GM12878 (cell line): ENCODE results near the gene PHEX. TPM values are rescaled to one million over a fixed set of nuclear protein-coding genes. Genes with fewer than 3 reads are reported as not detected.

Source experiments
- ATAC-seq: fragments of 200-7000 bp; cut with Tn5 transposase; 3 replicates; pipeline ENCODE4 v1.9.1; 2020; ENCODE audit warnings: mild to moderate bottlenecking, moderate library complexity
- BruUV-seq: library from RNA; stranded (reverse); fragments of 400-500 nt; replicated peaks from 2 replicates; lab custom pipeline; 2021; lab: Mats Ljungman, UMichigan
- CTCF ChIA-PET: fragments of 300-600 bp; sonication (Branson Sonifier 250); formaldehyde crosslinking; extraction: SDS; loops from one replicate; lab custom pipeline; 2021; ENCODE audit warnings: inconsistent platforms; lab: Yijun Ruan, JAX
- POLR2A ChIA-PET: fragments of 350-600 bp; formaldehyde crosslinking; extraction: SDS; loops from one replicate; lab custom pipeline; 2021; ENCODE audit warnings: inconsistent platforms; lab: Charles Lee
- RAD21 ChIA-PET: fragments of 300-600 bp; sonication (Branson Sonifier 250); formaldehyde crosslinking; loops from one replicate; lab custom pipeline; 2023; ENCODE audit warnings: antibody characterized with exemption; ENCODE audit not compliant: unreplicated experiment; lab: Charles Lee
- SMC1A ChIA-PET: fragments of 300-600 bp; sonication (Branson Sonifier 250); formaldehyde crosslinking; loops from one replicate; lab custom pipeline; 2023; ENCODE audit not compliant: unreplicated experiment, uncharacterized antibody; lab: Charles Lee
- DNase-seq: peaks from one replicate; pipeline ENCODE4 v3.0.0-alpha.2; 2011; ENCODE audit warnings: low read depth, low spot score
- FAIRE-seq: peaks from 3 replicates; lab custom pipeline; 2011; peaks lifted over from hg19 to GRCh38; lab: Jason Lieb, UNC
- H2AFZ ChIP-seq: 2 replicates; pipeline ENCODE4 v1.6.0; 2011; ENCODE audit warnings: low read depth, low read length, control low read depth; ENCODE audit not compliant: control insufficient read depth
- H3K27ac ChIP-seq: 2 replicates; pipeline ENCODE4 v1.5.1; 2011; ENCODE audit warnings: control low read depth; ENCODE audit not compliant: control insufficient read depth, insufficient read depth
- H3K27me3 ChIP-seq, 2 experiments: replicated peaks in 1 of 2; 2 replicates each; pipeline versions ENCODE4 v1.6.0 to v1.6.1; 2011; ENCODE audit warnings: low read length in 1 of 2; ENCODE audit not compliant: control insufficient read depth in 2 of 2, insufficient read depth in 2 of 2
- H3K36me3 ChIP-seq, 2 experiments: 2 replicates each; pipeline ENCODE4 v1.5.1; 2011; ENCODE audit warnings: low read length in 1 of 2; ENCODE audit not compliant: control insufficient read depth in 2 of 2, insufficient read depth in 2 of 2
- H3K4me1 ChIP-seq: 2 replicates; pipeline ENCODE4 v1.6.1; 2011; ENCODE audit warnings: mild to moderate bottlenecking, low read length, moderate library complexity, mixed read lengths; ENCODE audit not compliant: control insufficient read depth, insufficient read depth
- H3K4me2 ChIP-seq: 2 replicates; pipeline ENCODE4 v1.6.0; 2011; ENCODE audit warnings: control low read depth; ENCODE audit not compliant: control insufficient read depth, insufficient read depth
- H3K4me3 ChIP-seq: fragments of 200-600 bp; sonication (generic); 2 replicates; pipeline ENCODE4 v1.5.1; 2016
- H3K79me2 ChIP-seq: 2 replicates; pipeline ENCODE4 v1.6.0; 2011; ENCODE audit warnings: low read length; ENCODE audit not compliant: control insufficient read depth, insufficient read depth
- H3K9ac ChIP-seq: 2 replicates; pipeline ENCODE4 v1.8.0; 2011; ENCODE audit warnings: low read length, control low read depth, mixed read lengths; ENCODE audit not compliant: control insufficient read depth, insufficient read depth
- H3K9me3 ChIP-seq: replicated peaks from 3 replicates; pipeline ENCODE4 v1.5.1; 2011; ENCODE audit warnings: mild to moderate bottlenecking, low read length; ENCODE audit not compliant: control insufficient read depth, insufficient read depth
- H4K20me1 ChIP-seq: 2 replicates; pipeline ENCODE4 v1.6.0; 2011; ENCODE audit not compliant: control insufficient read depth, insufficient read depth
- CEBPZ ChIP-seq: fragments of 150-350 bp; IDR thresholded peaks from 2 replicates; pipeline ENCODE4 v1.6.1; 2016; ENCODE audit warnings: low read depth, low read length
- CHD2 ChIP-seq: IDR thresholded peaks from 2 replicates; pipeline ENCODE4 v1.6.1; 2011; ENCODE audit warnings: low read depth, low read length, improper control_type of control experiment, borderline replicate concordance
- EP300 ChIP-seq, 2 experiments: fragments of 150-350 bp in 1 of 2; IDR thresholded peaks; 2 replicates each; pipeline ENCODE4 v1.6.1; 2011 to 2012; ENCODE audit warnings: low read depth in 2 of 2, low read length in 2 of 2, borderline replicate concordance in 1 of 2, improper control_type of control experiment in 1 of 2, inconsistent platforms in 1 of 2; ENCODE audit not compliant: control insufficient read depth in 1 of 2
- MEF2A ChIP-seq: IDR thresholded peaks from 2 replicates; pipeline ENCODE4 v1.6.1; 2011; ENCODE audit warnings: low read depth, mild to moderate bottlenecking, low read length, moderate library complexity; ENCODE audit not compliant: insufficient read depth
- MTA3 ChIP-seq: IDR thresholded peaks from 2 replicates; pipeline ENCODE4 v1.6.1; 2012; ENCODE audit warnings: low read length, inconsistent platforms, borderline replicate concordance
- MXI1 ChIP-seq: fragments of 150-350 bp; IDR thresholded peaks from 2 replicates; pipeline ENCODE4 v1.6.1; 2011; ENCODE audit warnings: low read depth, mild to moderate bottlenecking, inconsistent platforms, low read length, improper control_type of control experiment
- NFYA ChIP-seq: IDR thresholded peaks from 2 replicates; pipeline ENCODE4 v1.6.1; 2011; ENCODE audit warnings: low read depth, mild to moderate bottlenecking, low read length, improper control_type of control experiment, borderline replicate concordance
- PML ChIP-seq: IDR thresholded peaks from 2 replicates; pipeline ENCODE4 v1.6.1; 2012; ENCODE audit warnings: low read length, inconsistent platforms
- RAD21 ChIP-seq: IDR thresholded peaks from 2 replicates; pipeline ENCODE4 v1.6.1; 2011; ENCODE audit warnings: mild to moderate bottlenecking, low read depth, low read length, moderate library complexity; ENCODE audit not compliant: insufficient read depth
- SMAD5 ChIP-seq: IDR thresholded peaks from 2 replicates; pipeline ENCODE4 v1.6.1; 2016; ENCODE audit warnings: antibody characterized with exemption, low read depth
- TBL1XR1 ChIP-seq: IDR thresholded peaks from 2 replicates; pipeline ENCODE4 v1.6.1; 2012; ENCODE audit warnings: low read depth, low read length, improper control_type of control experiment
- TCF3 ChIP-seq: IDR thresholded peaks from 2 replicates; pipeline ENCODE4 v1.6.1; 2012; ENCODE audit warnings: low read depth, mild to moderate bottlenecking, low read length, borderline replicate concordance; ENCODE audit not compliant: insufficient read depth
- YBX1 ChIP-seq: fragments of 450-650 bp; IDR thresholded peaks from 2 replicates; pipeline ENCODE4 v1.6.1; 2016; ENCODE audit warnings: antibody characterized with exemption
- ZBTB4 ChIP-seq: fragments of 450-650 bp; formaldehyde crosslinking; IDR thresholded peaks from 2 replicates; pipeline ENCODE4 v1.4.0; 2022; ENCODE audit warnings: mild to moderate bottlenecking, moderate library complexity
- ZZZ3 ChIP-seq: IDR thresholded peaks from 2 replicates; pipeline ENCODE4 v1.6.1; 2011; ENCODE audit warnings: low read depth; ENCODE audit not compliant: control insufficient read depth, insufficient read length
- WGBS: methylation state at CpG from one replicate; pipeline ENCODE4 v1.1.6; 2016; ENCODE audit warnings: low lambda C conversion rate; ENCODE audit not compliant: insufficient replicate concordance, insufficient coverage; ENCODE audit errors: missing lambda C conversion rate; 5-methylcytosine and 5-hydroxymethylcytosine counted together
- in situ Hi-C: fragments of 300-500 bp; cut with MboI; formaldehyde crosslinking; loops from 9 replicates; pipeline ENCODE4 v1.14.3; 2018; ENCODE audit warnings: mixed read lengths
- intact Hi-C: fragments of 100-400 bp; cut with micrococcal nuclease; formaldehyde crosslinking; loops from one replicate; pipeline ENCODE4 v1.14.2; 2022; ENCODE audit not compliant: unreplicated experiment
- polyA plus RNA-seq, 11 experiments: library from polyadenylated mRNA; depleted of rRNA in 4 of 11; unstranded in 6 of 11; stranded (reverse) in 5 of 11; fragments of >200 nt; fragmentation: Nextera tagmentation in 4 of 11; fragmentation: Illumina TruSeq in 1 of 11; extraction: Ambion mirVana in 4 of 11; extraction: Trizol in 1 of 11; gene quantifications; 1 replicate in 1 of 11; 2 replicates in 10 of 11; pipeline versions ENCODE4 v1.2.1 to v1.2.3, GENCODE V29; 2011 to 2016; ENCODE audit warnings: inconsistent platforms in 2 of 11, missing spikeins in 2 of 11, low read depth in 1 of 11
- total RNA-seq, 4 experiments: library from RNA; depleted of rRNA in 3 of 4; stranded (reverse); fragments of >200 nt in 3 of 4; fragmentation: Illumina TruSeq in 1 of 4; extraction: Trizol in 1 of 4; gene quantifications; 2 replicates each; pipeline versions ENCODE4 v1.2.1 to v1.2.3, GENCODE V29; 2013 to 2021
- TF ChIP-seq, protein P1 (sequence below): fragments of 450-650 bp; IDR thresholded peaks from 2 replicates; pipeline ENCODE4 v1.6.1; 2014; ENCODE audit warnings: mild to moderate bottlenecking

Gene PHEX
- total and polyA plus RNA-seq, 10 of the 15 experiments (the other 5 are each of a cell fraction or from before 2014, with no cell fraction given) = 0.12 to 97.2 (median 0.55) TPM

DNA sequence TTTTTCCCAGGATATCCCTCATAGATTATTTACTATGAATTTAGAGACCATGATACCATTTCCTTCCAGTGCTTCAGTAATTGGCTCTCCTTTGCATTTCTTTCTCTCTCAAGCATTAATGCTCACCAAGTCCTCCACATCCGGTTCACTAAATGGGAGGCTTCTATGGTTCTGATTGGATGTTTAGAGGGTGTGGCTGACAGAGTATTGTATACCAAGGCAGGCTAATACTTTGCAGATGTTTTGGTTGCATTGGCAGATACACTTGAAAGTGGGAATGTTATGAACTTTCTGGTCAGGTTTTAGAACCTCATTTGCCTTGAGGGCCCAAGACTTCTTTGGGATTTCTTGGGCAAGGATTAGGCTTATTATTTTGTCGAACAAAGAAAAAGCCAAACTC is 264.7 kb downstream of the PHEX start (continued):
- TF ChIP-seq CEBPZ (no peak), TCF3 (no peak), YBX1 (no peak), SMAD5 (no peak), MTA3 (no peak)

GRCh38 chrX:22300130-22300529 is 268.0 kb downstream of the PHEX start:
- FAIRE-seq = no peak
- Histone ChIP-seq H3K4me2 (no peak overlapping the region), H3K36me3 (no peaks in the 10 kb centered on the region), H2AFZ (no peak overlapping the region), H3K9me3 (no peaks in the 10 kb centered on the region), H3K4me1 (no peaks in the 10 kb centered on the region), H3K27me3 (no peaks in the 10 kb centered on the region), H3K27ac (no peak overlapping the region), H3K4me3 (no peak overlapping the region), H3K9ac (no peak overlapping the region), H3K79me2 (no peaks in the 10 kb centered on the region), H4K20me1 (no peaks in the 10 kb centered on the region)
- no peak for DNase-seq
- WGBS = 0% methylated on average over 2 of the region's 2 CpGs
- peak; percentile 62 for ATAC-seq
- ChIA-PET POLR2A (no interaction called here), SMC1A (no interaction called here), CTCF (no interaction called here), RAD21 (no interaction called here)
- in situ Hi-C loops (no loop called here), intact Hi-C loops (no loop called here)
- BruUV-seq = no TSS peak
- TF ChIP-seq, protein P1, sequence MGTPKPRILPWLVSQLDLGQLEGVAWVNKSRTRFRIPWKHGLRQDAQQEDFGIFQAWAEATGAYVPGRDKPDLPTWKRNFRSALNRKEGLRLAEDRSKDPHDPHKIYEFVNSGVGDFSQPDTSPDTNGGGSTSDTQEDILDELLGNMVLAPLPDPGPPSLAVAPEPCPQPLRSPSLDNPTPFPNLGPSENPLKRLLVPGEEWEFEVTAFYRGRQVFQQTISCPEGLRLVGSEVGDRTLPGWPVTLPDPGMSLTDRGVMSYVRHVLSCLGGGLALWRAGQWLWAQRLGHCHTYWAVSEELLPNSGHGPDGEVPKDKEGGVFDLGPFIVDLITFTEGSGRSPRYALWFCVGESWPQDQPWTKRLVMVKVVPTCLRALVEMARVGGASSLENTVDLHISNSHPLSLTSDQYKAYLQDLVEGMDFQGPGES = no peak
- TF ChIP-seq PML = no peak
- no peak for TF ChIP-seq NFYA
- no peak for TF ChIP-seq RAD21
- TF ChIP-seq ZBTB4 (CRISPR knock-in tag) = no peak
- TF ChIP-seq EP300 (IDR thresholded peaks at IDR 0.05; ENCODE audit: borderline replicate concordance in 1 of 2, control insufficient read depth in 1 of 2, low read depth in 2 of 2, low read length in 2 of 2) = no peak
- TF ChIP-seq ZZZ3 = no peak
- TF ChIP-seq TBL1XR1 = no peak
- TF ChIP-seq MXI1 = no peak
- TF ChIP-seq MEF2A = no peak
- TF ChIP-seq CHD2 = no peak
